ENCODE results near the gene C11orf52.

DNA sequence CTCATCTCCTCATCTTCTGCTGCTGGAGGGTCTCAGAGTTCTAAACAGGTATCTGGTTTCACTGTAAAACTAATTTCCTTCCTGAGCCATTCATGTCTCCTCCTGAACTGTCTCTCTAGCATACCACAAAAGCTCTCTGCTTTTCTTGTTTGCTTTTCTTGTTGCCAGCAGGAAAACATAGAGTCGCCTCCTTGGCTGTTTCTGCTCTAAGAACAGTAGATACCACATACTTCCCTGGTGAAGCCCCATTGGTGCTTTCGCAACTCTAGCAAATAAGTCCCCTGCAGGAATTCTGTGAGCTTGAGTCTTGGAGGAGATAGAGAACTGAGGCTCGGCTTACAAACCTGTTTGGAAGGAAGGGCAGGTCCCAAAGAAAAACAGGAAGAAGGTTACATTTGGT is 25.4 kb downstream of the C11orf52 start:
- TF ChIP-seq, protein P1, sequence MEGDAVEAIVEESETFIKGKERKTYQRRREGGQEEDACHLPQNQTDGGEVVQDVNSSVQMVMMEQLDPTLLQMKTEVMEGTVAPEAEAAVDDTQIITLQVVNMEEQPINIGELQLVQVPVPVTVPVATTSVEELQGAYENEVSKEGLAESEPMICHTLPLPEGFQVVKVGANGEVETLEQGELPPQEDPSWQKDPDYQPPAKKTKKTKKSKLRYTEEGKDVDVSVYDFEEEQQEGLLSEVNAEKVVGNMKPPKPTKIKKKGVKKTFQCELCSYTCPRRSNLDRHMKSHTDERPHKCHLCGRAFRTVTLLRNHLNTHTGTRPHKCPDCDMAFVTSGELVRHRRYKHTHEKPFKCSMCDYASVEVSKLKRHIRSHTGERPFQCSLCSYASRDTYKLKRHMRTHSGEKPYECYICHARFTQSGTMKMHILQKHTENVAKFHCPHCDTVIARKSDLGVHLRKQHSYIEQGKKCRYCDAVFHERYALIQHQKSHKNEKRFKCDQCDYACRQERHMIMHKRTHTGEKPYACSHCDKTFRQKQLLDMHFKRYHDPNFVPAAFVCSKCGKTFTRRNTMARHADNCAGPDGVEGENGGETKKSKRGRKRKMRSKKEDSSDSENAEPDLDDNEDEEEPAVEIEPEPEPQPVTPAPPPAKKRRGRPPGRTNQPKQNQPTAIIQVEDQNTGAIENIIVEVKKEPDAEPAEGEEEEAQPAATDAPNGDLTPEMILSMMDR (IDR thresholded peaks at IDR 0.05), result no peak
- TF ChIP-seq POLR2A (IDR thresholded peaks at IDR 0.05), result no peak
